Measurements from ENCODE around the gene FBLN1. TPM values are rescaled to one million over a fixed set of nuclear protein-coding genes. Genes with fewer than 3 reads are reported as not detected.
"Not testable (repeated sequence)": the region's sequence is repeated elsewhere in the genome, so short reads cannot be mapped to it uniquely, and the experiment has no call there.

Gene FBLN1
- total RNA-seq, 1 experiment from 2014 or later = 126 TPM

- peak; percentile 26 for DNase-seq
- no peaks in the 10 kb centered on the region for H3K27me3 ChIP-seq (ENCODE audit: control insufficient read depth, insufficient read depth, low read length)
- peaks cover 32% of the 10 kb centered on the region for H3K36me3 ChIP-seq (replicated peaks; ENCODE audit: control insufficient read depth, insufficient read depth, low read length)
- no peak overlapping the region for H3K4me3 ChIP-seq (ENCODE audit: insufficient read depth, low read depth, low read length)
Measured at GRCh38 chr22:45549762-45550378, 47.2 kb downstream of the FBLN1 start.

DNA sequence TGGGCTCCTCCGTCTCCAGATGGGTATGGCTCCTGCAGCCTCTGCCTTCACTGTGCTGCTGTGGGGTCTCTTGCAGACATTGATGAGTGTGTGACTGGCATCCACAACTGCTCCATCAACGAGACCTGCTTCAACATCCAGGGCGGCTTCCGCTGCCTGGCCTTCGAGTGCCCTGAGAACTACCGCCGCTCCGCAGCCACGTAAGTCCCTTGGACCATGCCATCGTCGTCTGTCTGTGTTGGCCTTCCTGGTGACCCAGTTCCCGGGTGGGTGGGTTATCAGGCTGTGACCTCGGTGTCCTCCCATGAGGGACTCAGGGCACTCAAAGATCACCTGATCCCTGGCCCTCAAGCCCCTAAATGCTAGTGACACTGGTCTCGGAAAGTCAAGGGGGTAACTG lies 47.7 kb downstream of the FBLN1 start:
- DNase-seq = peak; percentile 25
- no peaks in the 10 kb centered on the region for H3K27me3 ChIP-seq (ENCODE audit: control insufficient read depth, insufficient read depth, low read length)
- H3K4me3 ChIP-seq (ENCODE audit: insufficient read depth, low read depth, low read length) = no peak overlapping the region
- peaks cover 30% of the 10 kb centered on the region for H3K36me3 ChIP-seq (replicated peaks; ENCODE audit: control insufficient read depth, insufficient read depth, low read length)

- no peaks in the 10 kb centered on the region for H3K27me3 ChIP-seq (ENCODE audit: control insufficient read depth, insufficient read depth, low read length)
- no peak overlapping the region for H3K4me3 ChIP-seq (ENCODE audit: insufficient read depth, low read depth, low read length)
- no peak for DNase-seq
- peaks cover 30% of the 10 kb centered on the region for H3K36me3 ChIP-seq (replicated peaks; ENCODE audit: control insufficient read depth, insufficient read depth, low read length)
Measured at GRCh38 chr22:45550891-45551290, 48.2 kb downstream of the FBLN1 start.

DNA sequence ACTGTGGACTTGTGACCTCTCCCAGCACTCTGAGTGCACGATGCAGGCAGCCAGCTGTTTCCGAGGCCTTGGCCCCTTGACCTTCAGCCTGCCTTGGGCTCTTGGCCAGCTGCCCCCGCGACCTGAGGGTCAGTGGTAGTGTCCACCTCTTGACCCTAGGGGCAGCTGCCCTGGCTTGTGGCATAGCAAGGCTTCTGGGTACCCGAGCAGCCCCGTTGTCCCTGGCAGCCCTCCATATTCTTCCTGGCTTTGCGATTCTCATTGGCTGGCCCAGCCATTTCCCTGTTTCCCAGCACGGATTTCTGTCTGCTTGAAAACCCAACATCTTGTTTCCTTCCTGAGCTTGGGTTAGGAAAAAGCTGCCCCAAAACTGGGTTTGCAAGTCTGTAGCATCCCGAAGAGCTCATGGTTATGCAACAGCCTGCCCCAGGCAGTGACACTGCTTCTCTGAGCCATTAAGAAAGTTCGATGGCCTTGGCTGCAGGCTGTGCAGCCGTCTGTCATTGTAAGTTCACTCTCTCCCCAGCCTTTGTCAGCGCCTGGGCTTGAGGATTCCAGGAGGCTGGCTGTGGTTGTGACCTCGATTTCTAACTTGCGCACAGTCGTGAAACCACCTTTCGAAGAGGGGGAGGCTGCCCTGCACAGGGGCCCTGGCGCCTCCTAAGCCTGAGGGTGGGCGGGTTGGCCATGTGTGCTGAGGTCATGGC lies 48.8 kb downstream of the FBLN1 start:
- H3K4me3 ChIP-seq (ENCODE audit: insufficient read depth, low read depth, low read length) = no peak overlapping the region
- peak; percentile 33 for DNase-seq
- no peaks in the 10 kb centered on the region for H3K27me3 ChIP-seq (ENCODE audit: control insufficient read depth, insufficient read depth, low read length)
- H3K36me3 ChIP-seq (replicated peaks; ENCODE audit: control insufficient read depth, insufficient read depth, low read length) = peaks cover 30% of the 10 kb centered on the region

- peak; percentile 76 for DNase-seq
- Histone ChIP-seq H3K36me3 (replicated peaks; ENCODE audit: control insufficient read depth, insufficient read depth, low read length) (peaks cover 25% of the 10 kb centered on the region), H3K27me3 (ENCODE audit: control insufficient read depth, insufficient read depth, low read length) (no peaks in the 10 kb centered on the region), H3K4me3 (ENCODE audit: insufficient read depth, low read depth, low read length) (no peak overlapping the region)
Measured at GRCh38 chr22:45552017-45552411, 49.3 kb downstream of the FBLN1 start.

DNA sequence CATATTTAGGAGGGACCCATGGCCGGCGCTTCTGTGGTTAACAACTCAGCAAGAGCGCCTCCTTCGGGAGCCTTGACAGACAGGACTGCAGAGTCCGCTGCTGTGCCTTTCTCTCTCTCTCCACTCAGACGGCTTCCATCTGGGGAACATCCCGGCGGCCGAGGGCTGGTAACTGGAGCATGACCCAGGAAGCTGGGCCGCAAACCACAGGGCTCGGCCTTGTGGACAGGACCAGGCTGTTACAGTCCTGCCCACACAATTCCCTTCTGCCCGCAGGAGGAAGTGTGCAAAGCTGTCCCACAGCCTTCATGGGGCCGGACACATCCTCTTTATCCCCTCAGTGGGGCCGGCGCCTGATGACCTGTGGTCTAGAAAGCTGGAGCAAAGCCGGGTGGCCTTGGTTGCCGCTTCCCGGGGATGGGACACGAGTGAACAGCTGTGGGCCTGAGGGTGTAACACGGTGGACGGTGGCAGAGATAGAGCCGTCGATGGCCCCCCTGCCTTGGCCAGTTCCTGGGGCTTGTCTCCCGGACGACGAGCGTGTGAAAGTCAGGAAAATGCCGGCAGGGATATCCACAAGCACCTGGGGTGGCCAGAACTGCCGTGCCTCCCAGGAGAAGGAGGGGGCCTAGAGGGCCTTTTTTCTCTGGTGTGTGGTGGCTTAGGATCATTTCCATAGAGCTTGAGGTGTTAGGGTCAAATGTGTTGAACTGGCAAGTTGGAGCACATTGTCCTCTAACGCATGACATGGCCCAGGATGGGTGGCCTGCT lies 50.1 kb downstream of the FBLN1 start:
- Histone ChIP-seq H3K4me3 (ENCODE audit: insufficient read depth, low read depth, low read length) (no peak overlapping the region), H3K36me3 (replicated peaks; ENCODE audit: control insufficient read depth, insufficient read depth, low read length) (peaks cover 23% of the 10 kb centered on the region), H3K27me3 (ENCODE audit: control insufficient read depth, insufficient read depth, low read length) (no peaks in the 10 kb centered on the region)
- DNase-seq = peak; percentile 76

DNA sequence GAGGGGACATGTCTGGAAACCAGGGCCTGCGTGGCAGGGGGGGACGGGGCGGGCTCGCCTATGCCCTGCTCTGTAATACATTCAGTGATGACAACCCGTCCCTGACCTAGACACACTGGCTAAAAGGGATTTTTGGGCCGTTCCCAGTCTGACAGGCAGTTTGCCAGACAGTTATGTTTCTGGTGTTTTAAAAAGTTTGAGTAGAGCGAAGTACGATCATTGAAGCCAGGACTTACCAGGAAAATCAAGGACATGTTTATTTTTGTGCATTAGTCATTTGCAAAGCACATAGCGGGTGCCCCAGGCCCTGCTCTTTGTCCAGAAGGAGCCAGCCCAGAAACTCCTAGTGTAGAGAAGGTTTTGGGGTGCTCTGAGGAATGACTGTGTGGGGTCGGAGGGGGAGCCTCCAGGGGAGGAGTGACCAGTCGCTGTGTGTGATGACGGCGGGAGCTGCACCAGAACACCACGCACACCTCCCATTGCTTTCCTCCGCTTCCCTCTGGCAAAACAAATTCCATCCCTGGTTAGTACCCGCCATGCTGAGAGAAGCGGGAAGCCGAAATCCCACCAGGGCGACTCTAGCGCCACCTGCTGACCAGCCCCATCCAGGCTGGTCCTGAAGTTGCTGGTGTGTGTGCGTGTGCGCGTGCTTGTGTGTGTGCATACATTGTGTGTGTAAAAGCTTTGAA lies 50.8 kb downstream of the FBLN1 start:
- Histone ChIP-seq H3K36me3 (replicated peaks; ENCODE audit: control insufficient read depth, insufficient read depth, low read length) (peaks cover 20% of the 10 kb centered on the region), H3K27me3 (ENCODE audit: control insufficient read depth, insufficient read depth, low read length) (no peaks in the 10 kb centered on the region), H3K4me3 (ENCODE audit: insufficient read depth, low read depth, low read length) (no peak overlapping the region)
- peak; percentile 96 for DNase-seq

DNA sequence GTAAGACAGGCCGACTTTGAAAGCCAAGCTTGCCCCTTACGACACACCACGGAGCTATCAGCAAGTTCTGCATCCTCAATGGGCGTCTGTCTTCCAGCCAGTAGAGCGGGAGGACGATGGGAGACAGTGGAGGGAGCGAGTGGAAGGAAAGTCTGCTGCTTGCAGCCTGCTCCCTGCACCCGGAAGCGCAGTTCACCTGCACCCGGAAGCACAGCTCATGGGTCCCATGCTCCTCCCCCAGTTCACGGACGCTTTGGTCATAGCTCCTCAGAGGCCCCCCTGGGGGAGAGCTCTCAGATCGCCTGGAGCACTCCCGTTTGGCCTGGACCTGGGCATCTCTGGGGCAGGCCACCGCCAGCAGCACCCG lies 51.3 kb downstream of the FBLN1 start:
- H3K4me3 ChIP-seq (ENCODE audit: insufficient read depth, low read depth, low read length) = no peak overlapping the region
- peaks cover 18% of the 10 kb centered on the region for H3K36me3 ChIP-seq (replicated peaks; ENCODE audit: control insufficient read depth, insufficient read depth, low read length)

DNA sequence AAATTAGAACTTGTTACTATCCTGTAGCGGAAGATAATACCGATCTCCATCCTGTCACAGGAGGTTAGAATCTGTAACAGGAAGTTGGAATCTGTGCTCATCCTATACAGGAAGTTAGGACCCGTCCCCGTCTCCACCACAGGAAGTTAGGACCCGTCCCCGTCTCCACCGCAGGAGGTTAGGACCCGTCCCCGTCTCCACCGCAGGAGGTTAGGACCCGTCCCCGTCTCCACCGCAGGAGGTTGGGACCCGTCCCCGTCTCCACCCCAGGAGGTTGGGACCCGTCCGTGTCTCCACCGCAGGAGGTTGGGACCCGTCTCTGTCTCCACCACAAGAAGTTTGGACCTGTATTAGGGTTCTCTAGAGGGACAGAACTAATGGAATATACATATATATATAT lies 52.2 kb downstream of the FBLN1 start:
- DNase-seq = no peak
- H3K27me3 ChIP-seq (ENCODE audit: control insufficient read depth, insufficient read depth, low read length) = no peaks in the 10 kb centered on the region
- H3K36me3 ChIP-seq (replicated peaks; ENCODE audit: control insufficient read depth, insufficient read depth, low read length) = peaks cover 17% of the 10 kb centered on the region
- H3K4me3 ChIP-seq (ENCODE audit: insufficient read depth, low read depth, low read length) = no peak overlapping the region

More for the DNA sequence above, 51.3 kb downstream of the FBLN1 start:
- no peaks in the 10 kb centered on the region for H3K27me3 ChIP-seq (ENCODE audit: control insufficient read depth, insufficient read depth, low read length)
- no peak for DNase-seq

- H3K4me3 ChIP-seq (ENCODE audit: insufficient read depth, low read depth, low read length); DNase-seq; H3K27me3 ChIP-seq (ENCODE audit: control insufficient read depth, insufficient read depth, low read length); H3K36me3 ChIP-seq (replicated peaks; ENCODE audit: control insufficient read depth, insufficient read depth, low read length): not testable (repeated sequence)
Measured at GRCh38 chr22:45557926-45558325, 55.2 kb downstream of the FBLN1 start.

GRCh38 chr22:45560092-45560491 lies 57.4 kb downstream of the FBLN1 start:
- not testable (repeated sequence) for H3K36me3 ChIP-seq (replicated peaks; ENCODE audit: control insufficient read depth, insufficient read depth, low read length); H3K27me3 ChIP-seq (ENCODE audit: control insufficient read depth, insufficient read depth, low read length); H3K4me3 ChIP-seq (ENCODE audit: insufficient read depth, low read depth, low read length); DNase-seq

- not testable (repeated sequence) for H3K27me3 ChIP-seq (ENCODE audit: control insufficient read depth, insufficient read depth, low read length); H3K36me3 ChIP-seq (replicated peaks; ENCODE audit: control insufficient read depth, insufficient read depth, low read length); H3K4me3 ChIP-seq (ENCODE audit: insufficient read depth, low read depth, low read length); DNase-seq
Measured at GRCh38 chr22:45560761-45561160, 58.1 kb downstream of the FBLN1 start.

- no peak overlapping the region for H3K4me3 ChIP-seq (ENCODE audit: insufficient read depth, low read depth, low read length)
- peaks cover 6% of the 10 kb centered on the region for H3K36me3 ChIP-seq (replicated peaks; ENCODE audit: control insufficient read depth, insufficient read depth, low read length)
- DNase-seq = no peak
- no peaks in the 10 kb centered on the region for H3K27me3 ChIP-seq (ENCODE audit: control insufficient read depth, insufficient read depth, low read length)
Measured at GRCh38 chr22:45562102-45562501, 59.4 kb downstream of the FBLN1 start.

GRCh38 chr22:45562537-45563361 lies 60.1 kb downstream of the FBLN1 start:
- Histone ChIP-seq H3K4me3 (ENCODE audit: insufficient read depth, low read depth, low read length) (no peak overlapping the region), H3K27me3 (ENCODE audit: control insufficient read depth, insufficient read depth, low read length) (no peaks in the 10 kb centered on the region), H3K36me3 (replicated peaks; ENCODE audit: control insufficient read depth, insufficient read depth, low read length) (peaks cover 6% of the 10 kb centered on the region)
- no peak for DNase-seq
